Stimulated activated naive CD8-positive, alpha-beta T cell treated with anti-CD3 and anti-CD28 coated beads, Interleukin-15, amount 100 ng/mL, for 72 hours (primary cell): ENCODE data around the gene NOL9.

Source experiments
- ATAC-seq: fragments of 150-1000 bp; cut with Tn5 transposase; 2 replicates; pipeline ENCODE4 v1.10.0; 2021; ENCODE audit warnings: mild to moderate bottlenecking, moderate library complexity
- DNase-seq, 2 donors: peaks; one replicate each; pipeline ENCODE4 v3.0.0; 2021 to 2022
- H3K27ac Mint-ChIP-seq, 2 donors: one replicate each; pipeline ENCODE4 v1.8.0; 2022; ENCODE audit warnings: mild to moderate bottlenecking in 2 of 2, mixed read lengths in 2 of 2, moderate library complexity in 2 of 2
- H3K27me3 Mint-ChIP-seq: one replicate; pipeline ENCODE4 v1.8.0; 2022; ENCODE audit warnings: mixed read lengths
- H3K4me1 Mint-ChIP-seq: one replicate; pipeline ENCODE4 v1.8.0; 2022; ENCODE audit warnings: mild to moderate bottlenecking, mixed read lengths
- H3K4me3 Mint-ChIP-seq, 2 donors: one replicate each; pipeline ENCODE4 v1.8.0; 2022; ENCODE audit warnings: mild to moderate bottlenecking in 2 of 2, mixed read lengths in 2 of 2, moderate library complexity in 1 of 2
- H3K9me3 Mint-ChIP-seq, 2 donors: one replicate each; pipeline ENCODE4 v1.8.0; 2022; ENCODE audit warnings: mixed read lengths in 2 of 2

NOL9 gene

DNA sequence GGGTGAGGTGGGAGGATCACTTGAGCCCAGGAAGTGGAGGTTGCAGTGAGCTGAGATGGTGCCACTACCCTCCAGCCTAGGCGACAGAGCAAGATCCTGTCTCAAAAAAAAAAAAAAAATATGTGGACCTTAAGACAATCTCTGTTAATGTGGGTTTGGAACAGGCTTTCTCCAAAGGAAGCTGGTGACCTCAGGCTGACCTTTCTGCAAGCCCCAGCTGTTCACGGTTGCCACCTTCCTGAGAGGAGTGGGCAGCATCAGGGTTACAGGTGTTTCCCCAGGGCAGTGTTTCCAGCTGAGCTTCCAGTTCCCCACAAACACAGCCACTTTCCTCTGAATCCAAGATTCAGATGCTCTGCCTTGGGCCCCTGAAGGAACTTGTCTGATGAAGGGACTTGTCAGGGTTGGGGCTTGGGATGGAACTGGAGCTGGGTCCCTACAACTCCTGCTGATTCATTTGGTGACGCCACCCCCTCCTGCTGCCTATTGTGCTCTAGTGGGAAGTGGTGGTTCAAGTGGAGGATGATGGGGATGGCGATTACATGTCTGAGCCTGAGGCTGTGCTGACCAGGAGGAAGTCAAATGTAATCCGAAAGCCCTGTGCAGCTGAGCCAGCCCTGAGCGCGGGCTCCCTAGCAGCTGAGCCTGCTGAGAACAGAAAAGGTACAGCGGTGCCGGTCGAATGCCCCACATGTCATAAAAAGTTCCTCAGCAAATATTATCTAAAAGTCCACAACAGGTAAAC lies 27.4 kb upstream of the NOL9 start:
- peaks cover 55% of the 10 kb centered on the region for H3K4me1 Mint-ChIP-seq

DNA sequence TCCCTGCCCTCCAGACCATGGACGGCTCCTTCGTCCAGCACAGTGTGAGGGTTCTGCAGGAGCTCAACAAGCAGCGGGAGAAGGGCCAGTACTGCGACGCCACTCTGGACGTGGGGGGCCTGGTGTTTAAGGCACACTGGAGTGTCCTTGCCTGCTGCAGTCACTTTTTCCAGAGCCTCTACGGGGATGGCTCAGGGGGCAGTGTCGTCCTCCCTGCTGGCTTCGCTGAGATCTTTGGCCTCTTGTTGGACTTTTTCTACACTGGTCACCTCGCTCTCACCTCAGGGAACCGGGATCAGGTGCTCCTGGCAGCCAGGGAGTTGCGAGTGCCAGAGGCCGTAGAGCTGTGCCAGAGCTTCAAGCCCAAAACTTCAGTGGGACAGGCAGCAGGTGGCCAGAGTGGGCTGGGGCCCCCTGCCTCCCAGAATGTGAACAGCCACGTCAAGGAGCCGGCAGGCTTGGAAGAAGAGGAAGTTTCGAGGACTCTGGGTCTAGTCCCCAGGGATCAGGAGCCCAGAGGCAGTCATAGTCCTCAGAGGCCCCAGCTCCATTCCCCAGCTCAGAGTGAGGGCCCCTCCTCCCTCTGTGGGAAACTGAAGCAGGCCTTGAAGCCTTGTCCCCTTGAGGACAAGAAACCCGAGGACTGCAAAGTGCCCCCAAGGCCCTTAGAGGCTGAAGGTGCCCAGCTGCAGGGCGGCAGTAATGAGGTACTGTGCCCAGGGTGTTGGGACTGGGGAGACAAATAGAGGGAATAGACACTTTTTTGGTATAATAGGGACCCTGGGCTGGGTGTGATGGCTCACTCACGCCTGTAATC lies 26.5 kb upstream of the NOL9 start:
- Mint-ChIP-seq H3K4me1 (peaks cover 52% of the 10 kb centered on the region), H3K4me3 (peak overlapping the region; percentile 96), H3K9me3 (no peaks in the 10 kb centered on the region), H3K27ac (peak overlapping the region; percentile 84 to 98), H3K27me3 (no peaks in the 10 kb centered on the region)
- ATAC-seq (no peak), DNase-seq (no peak)

More for the DNA sequence above, 27.4 kb upstream of the NOL9 start:
- H3K27ac Mint-ChIP-seq: no peak overlapping the region
- DNase-seq: no peak
- H3K9me3 Mint-ChIP-seq: no peaks in the 10 kb centered on the region
- peak overlapping the region; percentile 96 for H3K4me3 Mint-ChIP-seq
- no peaks in the 10 kb centered on the region for H3K27me3 Mint-ChIP-seq
- no peak for ATAC-seq

- H3K27me3 Mint-ChIP-seq: no peaks in the 10 kb centered on the region
- H3K27ac Mint-ChIP-seq: peak overlapping the region; percentile 95 to 98
- DNase-seq: no peak
- peak overlapping the region; percentile 96 for H3K4me3 Mint-ChIP-seq
- peaks cover 50% of the 10 kb centered on the region for H3K4me1 Mint-ChIP-seq
- ATAC-seq: peak; percentile 52
- H3K9me3 Mint-ChIP-seq: no peaks in the 10 kb centered on the region
These were observed 25.8 kb upstream of the NOL9 start for GRCh38 chr1:6580119-6580592.

DNA sequence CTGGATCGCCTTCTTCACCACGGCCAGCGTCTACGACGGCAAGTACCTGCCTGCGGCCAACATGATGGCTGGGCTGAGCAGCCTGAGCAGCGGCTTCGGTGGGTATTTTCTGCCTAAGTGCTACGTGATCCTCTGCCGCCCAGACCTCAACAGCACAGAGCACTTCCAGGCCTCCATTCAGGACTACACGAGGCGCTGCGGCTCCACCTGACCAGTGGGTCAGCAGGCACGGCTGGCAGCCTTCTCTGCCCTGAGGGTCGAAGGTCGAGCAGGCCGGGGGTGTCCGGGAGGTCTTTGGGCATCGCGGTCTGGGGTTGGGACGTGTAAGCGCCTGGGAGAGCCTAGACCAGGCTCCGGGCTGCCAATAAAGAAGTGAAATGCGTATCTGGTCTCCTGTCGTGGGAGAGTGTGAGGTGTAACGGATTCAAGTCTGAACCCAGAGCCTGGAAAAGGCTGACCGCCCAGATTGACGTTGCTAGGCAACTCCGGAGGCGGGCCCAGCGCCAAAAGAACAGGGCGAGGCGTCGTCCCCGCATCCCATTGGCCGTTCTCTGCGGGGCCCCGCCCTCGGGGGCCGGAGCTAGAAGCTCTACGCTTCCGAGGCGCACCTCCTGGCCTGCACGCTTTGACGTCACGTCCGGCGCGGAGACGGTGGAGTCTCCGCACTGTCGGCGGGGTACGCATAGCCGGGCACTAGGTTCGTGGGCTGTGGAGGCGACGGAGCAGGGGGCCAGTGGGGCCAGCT lies 25.2 kb upstream of the NOL9 start, which contains the start of gene ZBTB48:
ZBTB48 (plus strand) TSS at position 621 of the 745 bp plus-strand sequence. CDS start 616 bp downstream, outside the sequence.
- peaks cover 44% of the 10 kb centered on the region for H3K4me1 Mint-ChIP-seq
- no peaks in the 10 kb centered on the region for H3K9me3 Mint-ChIP-seq
- ATAC-seq (peak; percentile 99), DNase-seq (peak; percentile 93 to 97)
- H3K4me3 Mint-ChIP-seq: peak within 1 kb of the TSS; percentile 96
- no peaks in the 10 kb centered on the region for H3K27me3 Mint-ChIP-seq
- peak within 1 kb of the TSS; percentile 95 to 98 for H3K27ac Mint-ChIP-seq

GRCh38 chr1:6578624-6579373 lies 24.5 kb upstream of the NOL9 start:
- Mint-ChIP-seq H3K4me3 (peak overlapping the region in 1 of 2 donors; percentile 96), H3K27ac (no peak overlapping the region), H3K27me3 (no peaks in the 10 kb centered on the region), H3K4me1 (peaks cover 40% of the 10 kb centered on the region), H3K9me3 (no peaks in the 10 kb centered on the region)
- DNase-seq (no peak), ATAC-seq (no peak)

GRCh38 chr1:6577831-6578525 lies 23.7 kb upstream of the NOL9 start:
- Mint-ChIP-seq H3K4me1 (peaks cover 41% of the 10 kb centered on the region), H3K9me3 (no peaks in the 10 kb centered on the region), H3K27ac (no peak overlapping the region), H3K4me3 (no peak overlapping the region), H3K27me3 (peaks cover 2% of the 10 kb centered on the region)
- ATAC-seq (no peak), DNase-seq (no peak)

- Mint-ChIP-seq H3K4me1 (peaks cover 24% of the 10 kb centered on the region), H3K9me3 (peaks cover 5 to 17% of the 10 kb centered on the region in 2 donors), H3K27ac (no peak overlapping the region), H3K4me3 (no peak overlapping the region), H3K27me3 (peaks cover 7% of the 10 kb centered on the region)
- ATAC-seq (no peak), DNase-seq (no peak)
These were observed 20.5 kb upstream of the NOL9 start for GRCh38 chr1:6574818-6575217.

DNA sequence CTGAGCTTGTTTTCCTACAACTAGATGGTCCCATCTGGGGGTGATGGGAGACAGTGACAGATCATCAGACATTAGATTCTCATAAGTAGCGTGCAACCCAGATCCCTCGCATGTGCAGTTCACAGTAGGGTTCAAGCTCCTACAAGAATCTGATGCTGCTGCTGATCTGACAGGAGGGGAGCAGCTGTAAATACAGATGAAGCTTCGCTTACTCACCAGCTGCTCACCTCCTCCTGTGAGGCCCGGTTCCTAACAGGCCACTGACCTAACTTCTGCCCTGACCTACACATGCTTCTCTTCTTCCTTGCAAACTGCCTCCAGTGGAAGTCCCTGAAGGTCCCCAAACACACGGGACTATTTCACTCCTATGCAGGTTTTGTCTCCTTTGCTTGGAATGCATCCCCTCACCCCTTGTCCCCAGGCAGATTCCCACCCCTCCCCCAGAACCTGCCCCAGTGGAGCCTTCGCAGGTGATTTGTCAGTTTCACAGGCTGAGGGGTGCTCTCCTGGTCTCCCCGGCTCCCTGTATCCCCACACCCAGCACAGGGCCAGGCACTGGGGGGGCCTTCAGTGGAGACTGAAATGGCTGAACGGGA lies 19.8 kb upstream of the NOL9 start:
- peaks cover 12% of the 10 kb centered on the region for H3K27me3 Mint-ChIP-seq
- ATAC-seq: no peak
- no peak overlapping the region for H3K27ac Mint-ChIP-seq

DNA sequence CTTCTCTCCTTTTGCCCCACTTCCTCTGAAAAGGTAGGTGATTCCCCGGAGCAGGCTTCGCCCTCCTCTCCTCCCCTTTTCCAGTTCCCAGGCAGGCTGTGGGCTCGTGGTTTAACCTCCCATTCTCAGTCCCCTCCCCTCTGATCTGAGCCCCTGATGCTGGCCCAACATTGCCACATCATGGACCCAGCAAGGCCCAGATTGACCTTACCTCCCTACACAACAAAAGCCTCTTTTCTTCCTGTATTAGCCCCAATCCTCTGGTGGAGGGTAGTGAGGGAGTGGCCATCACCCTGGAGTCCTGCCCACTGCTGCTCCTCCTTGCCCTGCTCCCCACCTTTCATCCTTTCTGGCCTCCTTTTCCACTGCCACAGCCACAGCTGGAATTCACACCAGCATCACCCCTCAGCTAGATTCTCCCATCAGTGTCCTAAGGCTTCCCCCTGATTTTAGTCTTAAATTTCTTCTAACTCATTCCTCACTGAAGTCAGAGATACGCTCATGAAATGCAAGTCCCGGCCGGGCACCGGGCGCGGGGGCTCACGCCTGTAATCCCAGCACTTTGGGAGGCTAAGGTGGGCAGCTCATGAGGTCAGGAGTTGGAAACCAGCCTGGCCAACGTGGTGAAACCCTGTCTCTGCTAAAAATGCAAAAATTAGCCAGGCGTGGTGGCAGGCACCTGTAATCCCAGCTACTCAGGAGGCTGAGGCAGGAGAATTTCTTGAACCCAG lies 18.5 kb upstream of the NOL9 start:
- Mint-ChIP-seq H3K4me1 (peaks cover 12% of the 10 kb centered on the region), H3K27ac (peak overlapping the region in 1 of 2 donors; percentile 43), H3K4me3 (no peak overlapping the region), H3K9me3 (peaks cover 5 to 17% of the 10 kb centered on the region in 2 donors), H3K27me3 (peaks cover 12% of the 10 kb centered on the region)
- DNase-seq: no peak
- no peak for ATAC-seq

More for the DNA sequence above, 19.8 kb upstream of the NOL9 start:
- no peak for DNase-seq
- Mint-ChIP-seq H3K4me3 (no peak overlapping the region), H3K4me1 (peaks cover 17% of the 10 kb centered on the region), H3K9me3 (peaks cover 5 to 17% of the 10 kb centered on the region in 2 donors)

- peak overlapping the region in 1 of 2 donors; percentile 44 for H3K27ac Mint-ChIP-seq
- no peak overlapping the region for H3K4me3 Mint-ChIP-seq
- peaks cover 5 to 17% of the 10 kb centered on the region in 2 donors for H3K9me3 Mint-ChIP-seq
- H3K4me1 Mint-ChIP-seq: peaks cover 12% of the 10 kb centered on the region
- peaks cover 12% of the 10 kb centered on the region for H3K27me3 Mint-ChIP-seq
- no peak for DNase-seq
- ATAC-seq: no peak
These were observed 16.7 kb upstream of the NOL9 start for GRCh38 chr1:6570987-6571386.

DNA sequence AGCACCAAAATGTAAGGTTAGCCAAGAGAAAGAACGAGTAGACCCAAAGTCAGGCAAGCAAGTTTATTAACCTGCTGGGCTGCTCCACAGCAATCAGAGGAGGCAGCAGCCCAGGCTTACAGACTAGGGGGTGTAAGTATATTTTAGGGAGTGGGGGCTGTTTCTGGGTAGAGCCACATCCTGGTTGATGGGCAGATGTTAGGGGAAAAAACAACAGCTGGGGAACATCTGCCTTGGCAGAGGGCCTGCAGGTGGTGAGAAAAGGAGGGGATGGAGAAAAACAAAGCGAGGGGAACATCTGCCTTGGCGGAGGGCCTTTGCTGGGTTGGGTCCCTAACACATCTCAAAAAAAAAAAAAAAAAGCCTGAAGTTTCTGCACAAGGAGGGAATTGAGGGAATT lies 15.8 kb upstream of the NOL9 start:
- no peak overlapping the region for H3K27ac Mint-ChIP-seq
- DNase-seq: no peak
- peaks cover 12% of the 10 kb centered on the region for H3K27me3 Mint-ChIP-seq
- ATAC-seq: no peak
- H3K9me3 Mint-ChIP-seq: peaks cover 5 to 17% of the 10 kb centered on the region in 2 donors
- H3K4me3 Mint-ChIP-seq: no peak overlapping the region
- peaks cover 12% of the 10 kb centered on the region for H3K4me1 Mint-ChIP-seq

- DNase-seq: no peak
- H3K4me3 Mint-ChIP-seq: no peak overlapping the region
- H3K4me1 Mint-ChIP-seq: peaks cover 12% of the 10 kb centered on the region
- H3K27ac Mint-ChIP-seq: no peak overlapping the region
- no peak for ATAC-seq
- peaks cover 5 to 17% of the 10 kb centered on the region in 2 donors for H3K9me3 Mint-ChIP-seq
- H3K27me3 Mint-ChIP-seq: peaks cover 12% of the 10 kb centered on the region
These were observed 14.7 kb upstream of the NOL9 start for GRCh38 chr1:6569033-6569432.

- Mint-ChIP-seq H3K4me3 (no peak overlapping the region), H3K4me1 (peaks cover 4% of the 10 kb centered on the region), H3K9me3 (no peaks in the 10 kb centered on the region), H3K27me3 (no peaks in the 10 kb centered on the region), H3K27ac (no peak overlapping the region)
- ATAC-seq: no peak
- no peak for DNase-seq
These were observed 6.0 kb upstream of the NOL9 start for GRCh38 chr1:6560267-6560666.
